ENCODE results near the gene PAPPA. TPM values are rescaled to one million over a fixed set of nuclear protein-coding genes. Genes with fewer than 3 reads are reported as not detected.

The PAPPA gene
- polyA plus RNA-seq, 1 donor from 2014 or later: 0.04 TPM

- Mint-ChIP-seq H3K27me3 (peaks cover 6% of the 10 kb centered on the region), H3K4me3 (no peak overlapping the region), H3K9me3 (peaks cover 0 to 3% (median 0%) of the 10 kb centered on the region in 3 donors), H3K36me3 (no peaks in the 10 kb centered on the region), H3K27ac (no peak overlapping the region), H3K4me1 (no peaks in the 10 kb centered on the region)
These were observed 175.9 kb downstream of the PAPPA start for GRCh38 chr9:116329470-116329869.

- Mint-ChIP-seq H3K9me3 (peaks cover 0 to 3% (median 0%) of the 10 kb centered on the region in 3 donors), H3K4me1 (no peaks in the 10 kb centered on the region), H3K36me3 (no peaks in the 10 kb centered on the region), H3K4me3 (no peak overlapping the region), H3K27ac (no peak overlapping the region), H3K27me3 (peaks cover 3% of the 10 kb centered on the region)
These were observed 177.7 kb downstream of the PAPPA start for GRCh38 chr9:116331241-116331640.

- Mint-ChIP-seq H3K4me3 (no peak overlapping the region), H3K9me3 (peaks cover 0 to 3% (median 0%) of the 10 kb centered on the region in 3 donors), H3K27ac (no peak overlapping the region), H3K4me1 (no peaks in the 10 kb centered on the region), H3K27me3 (peaks cover 1% of the 10 kb centered on the region), H3K36me3 (no peaks in the 10 kb centered on the region)
These were observed 178.5 kb downstream of the PAPPA start for GRCh38 chr9:116332090-116332489.

- Mint-ChIP-seq H3K27me3 (peaks cover 5% of the 10 kb centered on the region), H3K9me3 (peaks cover 0 to 4% (median 0%) of the 10 kb centered on the region in 3 donors), H3K4me1 (no peaks in the 10 kb centered on the region), H3K36me3 (no peaks in the 10 kb centered on the region), H3K4me3 (peak overlapping the region in 1 of 4 donors; percentile 9), H3K27ac (peak overlapping the region in 1 of 3 donors; percentile 17)
These were observed 179.7 kb downstream of the PAPPA start for GRCh38 chr9:116333254-116333653.

DNA sequence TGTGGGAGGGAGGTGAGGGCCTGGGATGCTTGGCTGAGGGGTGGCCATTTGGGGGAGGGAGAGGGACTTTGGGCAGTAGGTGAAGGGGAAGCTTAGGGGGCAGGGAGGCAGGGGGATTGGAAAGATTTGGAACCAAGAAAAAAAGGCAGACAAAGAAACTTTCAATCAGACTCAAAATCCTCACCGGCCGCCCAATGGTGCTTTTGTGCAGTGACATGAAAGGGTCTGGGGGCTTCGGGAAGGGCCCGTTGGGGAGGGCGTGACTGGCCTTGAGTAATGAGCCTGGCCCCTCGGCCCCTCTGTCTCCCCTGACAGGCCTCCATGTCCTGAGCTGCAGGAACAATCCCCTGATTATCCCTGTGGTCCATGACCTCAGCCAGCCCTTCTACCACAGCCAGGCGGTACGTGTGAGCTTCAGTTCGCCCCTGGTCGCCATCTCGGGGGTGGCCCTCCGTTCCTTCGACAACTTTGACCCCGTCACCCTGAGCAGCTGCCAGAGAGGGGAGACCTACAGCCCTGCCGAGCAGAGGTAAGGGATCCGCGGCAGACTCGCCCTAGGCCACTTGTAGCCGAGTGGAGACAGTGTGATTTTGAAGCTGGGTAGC, 181.1 kb downstream of the PAPPA start:
- Mint-ChIP-seq H3K9me3 (peaks cover 0 to 1% (median 0%) of the 10 kb centered on the region in 3 donors), H3K27me3 (peaks cover 7% of the 10 kb centered on the region), H3K27ac (no peak overlapping the region), H3K4me1 (no peaks in the 10 kb centered on the region), H3K4me3 (no peak overlapping the region), H3K36me3 (no peaks in the 10 kb centered on the region)

DNA sequence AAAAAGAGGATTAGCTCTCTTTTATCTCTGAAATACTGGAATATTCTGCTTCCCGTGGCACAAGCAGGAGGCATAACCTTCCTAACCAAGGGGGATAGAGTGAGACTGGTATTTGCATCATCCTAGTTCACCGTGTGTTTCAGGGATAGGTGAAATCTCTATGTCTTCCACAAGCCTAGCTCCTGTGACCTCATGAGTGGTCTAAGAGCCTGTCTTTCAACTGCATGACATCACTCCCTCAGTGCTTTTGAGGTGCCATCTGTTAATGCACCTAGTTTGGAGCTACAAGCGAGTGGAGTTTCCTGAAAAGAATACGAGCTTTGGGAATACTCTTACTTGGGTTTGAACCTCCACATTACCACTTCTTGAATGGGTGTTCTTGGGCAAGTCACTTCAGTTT, 181.8 kb downstream of the PAPPA start:
- Mint-ChIP-seq H3K36me3 (no peaks in the 10 kb centered on the region), H3K27ac (no peak overlapping the region), H3K4me3 (no peak overlapping the region), H3K27me3 (peaks cover 7% of the 10 kb centered on the region), H3K4me1 (no peaks in the 10 kb centered on the region), H3K9me3 (peaks cover 0 to 1% (median 0%) of the 10 kb centered on the region in 3 donors)

DNA sequence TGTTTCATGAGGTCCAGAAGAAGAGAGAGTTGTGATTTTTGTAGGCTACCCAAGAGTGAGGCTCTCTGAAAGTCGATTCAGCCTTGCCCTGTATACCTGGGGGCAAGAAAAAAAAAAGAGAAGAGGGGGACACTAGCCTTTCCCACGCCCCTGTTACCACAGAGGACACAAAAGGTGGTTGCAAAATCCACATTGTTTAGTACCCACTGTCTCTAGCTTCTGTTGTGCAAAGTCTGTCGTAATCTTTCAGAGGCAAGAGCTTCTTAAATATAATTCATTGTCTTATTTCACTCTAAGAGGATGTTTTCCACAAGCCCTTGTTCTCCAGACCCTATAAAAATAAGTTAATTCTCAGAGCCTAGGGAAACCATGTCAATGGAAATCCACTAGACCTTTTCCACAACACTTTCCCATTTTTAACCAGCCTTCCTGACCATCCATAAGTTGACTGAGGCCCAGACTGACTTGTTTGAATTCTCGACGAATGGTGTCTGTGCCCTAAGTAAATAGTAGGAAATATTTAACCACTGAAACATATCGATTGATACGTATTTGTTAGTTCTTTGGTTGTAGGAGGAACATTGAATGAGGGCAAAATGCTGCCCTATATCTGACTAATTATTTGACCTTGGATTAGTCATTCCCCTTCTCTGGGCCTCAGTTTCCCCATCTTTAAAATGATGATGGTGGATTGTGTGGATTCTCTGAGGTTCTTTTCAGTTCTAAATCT, 182.7 kb downstream of the PAPPA start:
- H3K27ac Mint-ChIP-seq: no peak overlapping the region
- H3K9me3 Mint-ChIP-seq: peaks cover 0 to 3% (median 0%) of the 10 kb centered on the region in 3 donors
- no peak overlapping the region for H3K4me3 Mint-ChIP-seq
- H3K4me1 Mint-ChIP-seq: no peaks in the 10 kb centered on the region
- no peaks in the 10 kb centered on the region for H3K36me3 Mint-ChIP-seq
- H3K27me3 Mint-ChIP-seq: peaks cover 9% of the 10 kb centered on the region

DNA sequence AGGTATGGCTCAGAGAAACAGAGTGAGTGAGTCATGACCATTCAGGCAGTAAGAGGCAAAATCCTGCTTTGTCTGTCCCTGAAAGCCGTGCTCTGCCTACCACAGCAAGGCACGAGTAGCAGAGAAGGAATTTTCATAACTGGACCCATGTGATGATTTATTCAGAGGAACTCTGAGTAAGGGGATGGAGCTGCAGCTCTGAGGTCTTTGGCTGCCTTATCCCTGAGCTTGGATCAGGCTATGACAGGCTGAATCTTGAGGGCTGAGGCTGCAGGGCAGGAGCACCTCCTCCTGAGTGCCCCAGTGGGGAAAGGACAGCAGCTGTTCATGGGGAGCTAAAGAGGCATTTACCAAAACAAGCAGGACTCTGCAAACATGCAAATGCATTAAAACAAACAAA, 183.4 kb downstream of the PAPPA start:
- H3K36me3 Mint-ChIP-seq: no peaks in the 10 kb centered on the region
- H3K27ac Mint-ChIP-seq: no peak overlapping the region
- no peaks in the 10 kb centered on the region for H3K4me1 Mint-ChIP-seq
- peaks cover 0 to 6% (median 0%) of the 10 kb centered on the region in 3 donors for H3K9me3 Mint-ChIP-seq
- H3K4me3 Mint-ChIP-seq: no peak overlapping the region
- peaks cover 9% of the 10 kb centered on the region for H3K27me3 Mint-ChIP-seq

- H3K4me1 Mint-ChIP-seq: no peaks in the 10 kb centered on the region
- H3K4me3 Mint-ChIP-seq: no peak overlapping the region
- H3K27me3 Mint-ChIP-seq: peaks cover 7% of the 10 kb centered on the region
- H3K36me3 Mint-ChIP-seq: no peaks in the 10 kb centered on the region
- H3K9me3 Mint-ChIP-seq: peaks cover 0 to 6% (median 2%) of the 10 kb centered on the region in 3 donors
- no peak overlapping the region for H3K27ac Mint-ChIP-seq
These were observed 186.7 kb downstream of the PAPPA start for GRCh38 chr9:116340270-116340669.

- Mint-ChIP-seq H3K4me3 (no peak overlapping the region), H3K27ac (no peak overlapping the region), H3K36me3 (no peaks in the 10 kb centered on the region), H3K27me3 (peaks cover 7% of the 10 kb centered on the region), H3K9me3 (peaks cover 0 to 6% (median 2%) of the 10 kb centered on the region in 3 donors), H3K4me1 (no peaks in the 10 kb centered on the region)
These were observed 188.5 kb downstream of the PAPPA start for GRCh38 chr9:116342061-116342460.

DNA sequence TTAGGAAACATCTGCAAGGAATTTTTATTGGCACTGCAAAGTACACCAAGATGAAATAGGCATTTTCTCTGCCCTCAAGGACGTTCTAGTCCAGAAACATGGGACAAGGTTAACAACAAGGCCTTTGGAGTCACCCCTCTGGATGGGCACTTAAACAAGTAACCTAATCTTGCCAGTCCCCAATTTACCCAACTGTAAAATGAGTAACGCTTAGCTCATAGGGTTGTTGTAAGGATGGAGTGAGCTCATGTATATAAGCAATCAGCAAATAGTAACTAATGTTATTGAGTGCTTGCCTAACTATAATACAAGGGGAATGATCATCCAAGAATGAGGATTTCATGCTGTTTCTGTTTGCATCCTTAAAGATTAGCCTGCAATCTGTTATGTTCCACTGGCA, 189.3 kb downstream of the PAPPA start:
- Mint-ChIP-seq H3K27me3 (peaks cover 7% of the 10 kb centered on the region), H3K36me3 (no peaks in the 10 kb centered on the region), H3K9me3 (peaks cover 0 to 6% (median 2%) of the 10 kb centered on the region in 3 donors), H3K27ac (no peak overlapping the region), H3K4me1 (no peaks in the 10 kb centered on the region), H3K4me3 (no peak overlapping the region)

GRCh38 chr9:116344416-116344815, 190.8 kb downstream of the PAPPA start:
- no peaks in the 10 kb centered on the region for H3K36me3 Mint-ChIP-seq
- H3K4me1 Mint-ChIP-seq: no peaks in the 10 kb centered on the region
- H3K4me3 Mint-ChIP-seq: no peak overlapping the region
- H3K9me3 Mint-ChIP-seq: peaks cover 0 to 4% (median 2%) of the 10 kb centered on the region in 3 donors
- no peak overlapping the region for H3K27ac Mint-ChIP-seq
- H3K27me3 Mint-ChIP-seq: peaks cover 2% of the 10 kb centered on the region

DNA sequence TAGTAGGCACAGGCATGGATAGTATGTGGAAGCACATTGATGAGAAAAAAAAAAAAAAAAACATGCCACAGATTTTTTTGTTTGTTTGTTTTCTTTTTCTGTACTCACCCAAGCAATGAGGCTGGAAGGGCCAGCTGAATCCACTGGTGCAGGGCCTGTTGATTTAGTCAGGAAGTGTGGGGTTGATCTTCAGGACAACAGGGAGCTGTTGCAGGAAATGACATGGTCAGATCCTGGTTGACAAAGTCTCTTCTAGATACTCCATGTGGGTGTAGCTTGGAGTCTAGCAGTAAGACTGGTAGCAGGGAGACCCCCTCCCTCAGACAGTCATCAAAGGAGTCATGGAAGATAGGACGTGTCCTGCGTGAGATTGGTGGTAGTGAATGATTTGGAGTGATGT, 191.8 kb downstream of the PAPPA start:
- Mint-ChIP-seq H3K4me3 (no peak overlapping the region), H3K4me1 (no peaks in the 10 kb centered on the region), H3K27ac (no peak overlapping the region), H3K9me3 (peaks cover 0 to 4% (median 2%) of the 10 kb centered on the region in 3 donors), H3K36me3 (no peaks in the 10 kb centered on the region), H3K27me3 (peaks cover 2% of the 10 kb centered on the region)

DNA sequence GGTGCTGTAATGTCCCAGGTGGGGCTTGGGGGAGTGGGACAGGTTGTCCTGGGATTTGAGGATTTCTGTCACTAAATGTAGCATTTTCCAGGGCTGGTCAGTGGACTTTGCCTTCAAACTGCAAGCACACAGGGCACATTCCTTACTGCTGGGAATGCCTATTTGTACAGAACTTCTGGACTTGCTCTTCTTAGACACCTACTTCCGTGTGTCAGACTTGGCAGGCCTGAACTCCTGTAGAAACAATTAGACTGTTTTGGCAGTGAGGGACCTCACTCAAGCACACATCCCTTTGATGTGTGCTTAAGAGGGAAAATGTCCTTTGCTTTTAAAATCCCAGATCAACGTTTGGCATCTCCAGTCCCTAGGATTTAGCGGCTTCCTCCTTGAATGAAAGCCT, 192.2 kb downstream of the PAPPA start:
- no peak overlapping the region for H3K4me3 Mint-ChIP-seq
- no peaks in the 10 kb centered on the region for H3K4me1 Mint-ChIP-seq
- peaks cover 0 to 4% (median 2%) of the 10 kb centered on the region in 3 donors for H3K9me3 Mint-ChIP-seq
- H3K27me3 Mint-ChIP-seq: peaks cover 2% of the 10 kb centered on the region
- H3K36me3 Mint-ChIP-seq: no peaks in the 10 kb centered on the region
- H3K27ac Mint-ChIP-seq: no peak overlapping the region

DNA sequence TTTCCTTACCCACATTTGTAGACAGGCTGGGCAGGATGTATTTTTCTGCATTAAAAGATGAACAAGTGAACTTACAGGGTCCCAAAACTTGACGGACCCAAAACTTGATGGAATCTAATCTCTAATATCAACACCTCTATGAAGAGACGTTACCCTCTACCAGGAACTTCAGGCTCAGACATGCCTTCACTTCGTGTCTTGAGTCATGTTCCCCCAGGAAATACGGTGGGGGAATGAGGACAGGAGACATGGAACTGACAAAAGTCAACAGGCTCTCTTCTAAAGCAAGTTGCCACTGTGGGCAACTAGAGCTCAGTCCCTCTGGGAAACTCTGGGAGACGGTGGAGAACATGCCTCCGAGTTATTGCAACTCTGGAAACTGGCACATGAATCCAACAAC, 196.1 kb downstream of the PAPPA start:
- Mint-ChIP-seq H3K9me3 (peaks cover 0 to 2% (median 0%) of the 10 kb centered on the region in 3 donors), H3K4me1 (no peaks in the 10 kb centered on the region), H3K27ac (no peak overlapping the region), H3K27me3 (peaks cover 4% of the 10 kb centered on the region), H3K4me3 (no peak overlapping the region), H3K36me3 (no peaks in the 10 kb centered on the region)

GRCh38 chr9:116350213-116350612, 196.6 kb downstream of the PAPPA start:
- Mint-ChIP-seq H3K27me3 (peaks cover 4% of the 10 kb centered on the region), H3K27ac (no peak overlapping the region), H3K9me3 (peaks cover 0 to 2% (median 0%) of the 10 kb centered on the region in 3 donors), H3K4me1 (no peaks in the 10 kb centered on the region), H3K36me3 (no peaks in the 10 kb centered on the region), H3K4me3 (no peak overlapping the region)
